HG03135 (cell line): Measurements from ENCODE around the gene TESK1.

Experiments used
- ATAC-seq: cut with Tn5 transposase; IDR thresholded peaks from one replicate; pipeline ENCODE4 v1.9.1; 2021; ENCODE audit warnings: mild to moderate bottlenecking, moderate library complexity; ENCODE audit not compliant: unreplicated experiment

TESK1 gene

GRCh38 chr9:35646153-35646532, 41.1 kb downstream of the TESK1 start:
- ATAC-seq = peak; percentile 4

DNA sequence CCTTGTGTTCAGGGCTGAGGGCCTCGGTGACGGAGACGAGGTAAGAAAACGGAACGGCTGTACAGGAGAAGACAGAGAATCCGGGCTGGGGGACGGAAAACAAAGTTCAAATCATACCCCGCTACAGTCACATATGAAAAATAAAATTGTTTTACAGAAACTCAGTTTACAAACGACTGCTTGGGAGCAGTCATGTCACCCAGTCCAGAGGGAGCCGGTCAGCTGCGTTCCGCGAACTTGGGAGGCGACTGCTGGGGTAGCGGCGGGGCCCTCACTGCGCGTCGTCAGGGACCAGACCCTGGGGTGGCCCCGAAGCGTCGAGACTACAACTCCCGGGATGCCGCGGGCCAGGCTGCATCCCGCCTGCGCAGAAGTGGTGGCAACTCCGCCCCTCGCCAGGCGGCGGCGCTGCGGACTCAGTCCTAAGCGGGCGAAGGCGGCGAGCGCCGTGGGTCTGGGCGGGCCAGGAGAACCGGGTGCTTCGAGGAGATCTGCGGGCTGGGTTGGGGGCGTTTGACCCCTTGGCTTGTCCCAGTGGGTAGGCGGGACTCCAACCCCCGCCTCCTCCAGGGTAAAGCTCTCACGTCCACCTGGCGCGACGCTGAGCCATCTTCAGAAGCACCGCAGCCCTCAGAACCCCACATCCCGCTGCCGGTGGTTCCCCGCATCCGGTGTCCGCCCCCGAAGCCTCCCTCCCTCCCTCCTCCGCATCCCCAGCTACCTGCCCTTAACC, 41.6 kb downstream of the TESK1 start:
- peak; percentile 85 for ATAC-seq

GRCh38 chr9:35649431-35650340, 44.6 kb downstream of the TESK1 start:
- ATAC-seq = no peak

DNA sequence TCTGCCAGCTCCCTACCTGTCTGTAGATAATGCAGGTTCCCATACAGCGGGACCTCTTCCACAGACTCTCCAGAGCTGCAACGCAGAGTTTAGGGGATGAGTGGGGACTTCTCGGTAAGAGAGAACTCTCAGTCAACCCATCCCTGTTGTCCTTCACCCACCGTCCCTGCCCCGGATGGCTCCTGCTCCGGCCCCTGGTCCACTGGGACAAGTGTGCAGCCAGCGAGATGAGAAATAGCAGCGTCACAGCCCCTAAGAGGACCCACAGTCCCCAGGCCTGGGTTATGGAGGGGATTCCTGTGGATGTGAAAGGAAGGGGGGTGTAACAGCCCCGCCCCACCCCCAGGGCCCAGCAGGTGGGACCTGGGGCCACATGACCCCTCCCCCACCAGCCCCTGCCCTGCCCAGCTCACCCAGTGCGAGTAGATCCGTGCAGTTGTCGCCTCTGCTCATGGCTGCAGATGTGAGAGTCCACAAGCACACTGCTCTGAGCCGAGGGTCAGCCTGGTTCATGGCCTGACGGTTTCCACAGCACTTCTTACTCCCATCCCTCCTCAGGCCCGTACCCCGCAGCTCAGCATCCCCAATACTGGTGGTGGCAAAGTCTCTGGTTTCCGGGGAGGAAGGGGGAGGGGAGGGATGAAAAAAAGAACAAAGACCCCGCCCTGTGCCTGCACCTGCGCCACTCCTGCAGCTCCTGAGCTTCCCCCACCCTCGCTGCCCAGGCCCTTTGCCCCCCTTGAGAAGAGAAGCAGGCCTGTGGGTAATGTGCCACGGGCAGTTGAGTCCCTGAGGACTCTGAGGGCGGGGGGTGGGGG, 45.5 kb downstream of the TESK1 start, which contains the start of gene SIT1:
TSS of gene SIT1 (minus strand) at position 591 of the 818 bp plus-strand sequence. CDS start at position 513, 78 bp downstream.
- ATAC-seq = no peak

- no peak for ATAC-seq
These were observed 47.1 kb downstream of the TESK1 start for GRCh38 chr9:35651956-35652828.

DNA sequence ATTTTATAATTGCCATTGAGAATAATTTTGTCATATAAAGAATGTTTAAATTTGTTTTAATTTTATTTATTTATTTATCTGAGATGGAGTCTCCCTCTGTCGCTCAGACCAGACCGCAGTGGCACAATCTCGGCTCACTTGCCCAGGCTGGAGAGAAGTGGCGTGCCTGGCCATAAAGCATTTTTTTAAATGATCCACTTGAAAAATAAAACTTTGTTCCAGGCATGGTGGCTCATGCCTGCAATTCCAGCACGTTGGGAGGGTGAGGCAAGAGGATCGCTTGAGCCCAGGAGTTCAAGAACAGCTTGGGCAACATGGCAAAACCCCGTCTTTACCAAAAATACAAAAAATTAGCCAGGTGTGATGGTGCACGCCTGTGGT, 47.8 kb downstream of the TESK1 start:
- ATAC-seq = no peak

- no peak for ATAC-seq
These were observed 48.5 kb downstream of the TESK1 start for GRCh38 chr9:35653611-35654010.

GRCh38 chr9:35656348-35656747, 51.3 kb downstream of the TESK1 start:
- ATAC-seq = no peak

DNA sequence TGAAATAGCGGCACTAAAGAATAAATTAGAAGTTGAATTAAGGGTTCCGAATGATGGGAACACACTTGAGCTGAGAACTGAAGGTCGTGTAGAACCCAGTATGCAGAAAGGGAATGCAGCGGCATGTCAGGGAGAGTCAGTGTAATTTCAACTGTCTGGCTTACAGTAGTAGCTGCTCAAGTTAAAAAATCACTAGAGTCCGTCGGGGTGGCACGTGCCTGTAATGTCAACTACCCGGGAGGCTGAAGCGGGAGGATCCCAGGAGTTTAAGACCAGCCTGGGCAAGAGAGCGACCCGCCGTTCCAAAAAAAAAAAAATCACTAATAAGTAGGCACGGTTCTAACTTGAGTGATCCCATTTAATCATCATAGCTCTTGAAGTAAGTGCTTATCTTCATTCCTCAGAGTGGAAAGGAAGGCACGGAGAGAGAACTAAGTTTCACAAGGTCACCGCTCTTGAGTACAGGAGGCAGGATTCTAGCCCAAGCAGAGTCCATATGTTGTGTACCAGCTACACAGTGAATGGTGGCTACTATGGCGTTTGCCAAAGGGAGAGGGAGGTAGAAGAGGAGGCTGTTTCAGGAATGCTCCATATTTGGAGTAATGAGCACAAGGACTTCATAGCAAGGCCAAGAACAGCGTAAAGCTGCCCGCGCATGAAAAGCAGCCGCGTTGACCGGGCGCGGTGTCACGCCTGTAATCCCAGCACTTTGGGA, 51.9 kb downstream of the TESK1 start:
- ATAC-seq = no peak

DNA sequence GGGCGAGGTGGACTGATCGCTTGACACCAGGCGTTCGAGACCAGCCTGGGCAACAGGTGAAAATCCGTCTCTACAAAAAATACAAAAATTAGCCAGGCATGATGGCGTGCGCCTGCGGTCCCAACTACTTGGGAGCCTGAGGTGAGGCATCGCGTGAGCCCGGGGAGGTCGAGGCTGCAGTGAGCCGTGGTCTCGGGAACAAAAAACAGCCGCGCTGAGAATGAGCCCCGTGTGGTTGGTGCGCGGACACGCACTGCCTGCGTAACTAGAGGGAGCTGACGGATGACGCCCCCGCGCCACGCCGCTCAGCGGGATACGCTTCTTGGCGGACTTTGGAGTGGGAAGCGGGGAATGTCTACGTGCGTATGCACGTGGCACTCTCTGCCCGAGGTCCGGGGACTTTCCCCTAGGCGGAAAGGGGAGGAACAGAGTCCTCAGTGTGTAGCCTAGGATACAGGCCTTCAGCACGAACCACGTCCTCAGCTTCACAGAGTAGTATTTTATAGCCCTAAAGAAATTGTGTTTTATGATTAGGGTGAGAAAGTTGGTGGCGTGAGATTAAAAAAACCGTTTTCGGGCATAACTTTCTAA, 52.6 kb downstream of the TESK1 start, which contains the start of gene RMRP:
TSS of gene RMRP (minus strand) at position 474 of the 591 bp plus-strand sequence.
- peak; percentile 83 for ATAC-seq

DNA sequence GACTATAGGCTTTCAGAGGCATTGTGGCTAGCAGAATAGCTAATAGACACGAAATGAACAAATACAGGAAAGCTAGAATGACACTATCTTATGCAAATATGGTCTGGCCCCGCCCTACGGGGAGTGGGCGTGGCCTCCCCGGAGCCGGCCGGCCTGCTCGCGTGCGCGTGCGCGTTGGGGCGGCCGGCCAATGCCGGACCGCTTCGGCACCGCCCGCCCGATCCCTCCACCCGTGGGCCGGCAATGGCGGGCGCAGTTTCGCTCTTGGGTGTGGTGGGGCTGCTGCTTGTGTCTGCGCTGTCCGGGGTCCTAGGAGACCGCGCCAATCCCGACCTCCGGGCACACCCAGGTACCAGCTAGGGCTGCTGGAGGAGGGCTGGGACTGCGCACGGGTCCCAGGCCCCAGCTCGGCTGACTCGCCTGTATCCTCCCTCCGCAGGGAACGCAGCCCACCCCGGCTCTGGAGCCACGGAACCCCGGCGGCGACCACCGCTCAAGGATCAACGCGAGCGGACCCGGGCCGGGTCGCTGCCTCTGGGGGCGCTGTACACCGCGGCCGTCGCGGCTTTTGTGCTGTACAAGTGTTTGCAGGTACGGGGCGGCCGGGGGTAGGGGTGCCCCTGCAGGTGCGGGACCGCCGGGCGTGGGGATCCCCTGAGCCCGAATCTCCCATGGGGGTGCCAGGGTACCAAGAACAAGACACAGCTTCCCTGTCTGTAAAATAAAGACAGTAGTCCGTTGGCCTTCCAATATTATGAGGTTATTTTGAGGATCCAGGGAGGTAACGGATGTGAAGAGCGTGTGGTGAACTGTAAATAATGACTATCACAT, 53.3 kb downstream of the TESK1 start, which contains the start of gene CCDC107:
TSS of gene CCDC107 (plus strand) at position 156 of the 831 bp plus-strand sequence. CDS start at position 244, 88 bp downstream.
- peak; percentile 68 for ATAC-seq

- ATAC-seq = no peak
These were observed 53.8 kb downstream of the TESK1 start for GRCh38 chr9:35658968-35659220.

- ATAC-seq = no peak
These were observed 54.3 kb downstream of the TESK1 start for GRCh38 chr9:35659340-35659739.
